HEK293 (cell line): ENCODE measurements around the gene SYNPR.

Experiments
- CTCF ChIA-PET: fragments of 350-600 bp; formaldehyde crosslinking; extraction: SDS; loops from one replicate; lab custom pipeline; 2021; ENCODE audit warnings: antibody characterized with exemption; lab: Yijun Ruan, JAX
- POLR2A ChIA-PET: fragments of 300-600 bp; formaldehyde crosslinking; extraction: SDS; loops from one replicate; lab custom pipeline; 2020; ENCODE audit warnings: antibody characterized with exemption, inconsistent platforms; lab: Yijun Ruan, JAX
- H3K27ac ChIP-seq: fragments of 200-500 bp; sonication (Bioruptor generic); 2 replicates; pipeline ENCODE4 v1.5.1; 2014; ENCODE audit warnings: low read depth, low read length, control low read depth, inconsistent platforms; ENCODE audit errors: extremely low read depth
- H3K36me3 ChIP-seq, 2 experiments: fragments of 200-500 bp in 1 of 2; sonication (Bioruptor generic) in 1 of 2; 1 replicate in 1 of 2; 2 replicates in 1 of 2; pipeline ENCODE4 v1.5.1; 2014 to 2017; ENCODE audit warnings: inconsistent platforms in 2 of 2, low read length in 2 of 2; ENCODE audit not compliant: control insufficient read depth in 2 of 2, insufficient read depth in 1 of 2
- H3K4me1 ChIP-seq: fragments of 200-500 bp; sonication (Bioruptor generic); 2 replicates; pipeline ENCODE4 v1.5.1; 2014; ENCODE audit warnings: mild to moderate bottlenecking, low read length, inconsistent platforms; ENCODE audit not compliant: control insufficient read depth, insufficient read depth
- H3K4me3 ChIP-seq: 2 replicates; pipeline ENCODE4 v1.5.1; 2011; ENCODE audit warnings: low read depth, mild to moderate bottlenecking, control low read depth, low read length, moderate library complexity
- H3K9me3 ChIP-seq: fragments of 200-500 bp; sonication (Bioruptor generic); 2 replicates; pipeline ENCODE4 v1.5.1; 2014; ENCODE audit warnings: low read depth, low read length, inconsistent platforms; ENCODE audit not compliant: control insufficient read depth, insufficient read depth
- CTCF ChIP-seq: fragments of 450-650 bp; formaldehyde crosslinking; IDR thresholded peaks from 2 replicates; pipeline ENCODE4 v1.5.1; 2016; ENCODE audit warnings: missing biosample characterization, missing genetic modification characterization
- GLI4 ChIP-seq: fragments of 450-650 bp; formaldehyde crosslinking; IDR thresholded peaks from 2 replicates; pipeline ENCODE4 v1.5.1; 2016; ENCODE audit warnings: missing biosample characterization, missing genetic modification characterization
- IKZF3 ChIP-seq: fragments of 450-650 bp; IDR thresholded peaks from 2 replicates; pipeline ENCODE4 v1.5.0; 2018; ENCODE audit warnings: missing biosample characterization, mild to moderate bottlenecking, missing genetic modification characterization, moderate library complexity
- KLF1 ChIP-seq: fragments of 450-650 bp; formaldehyde crosslinking; IDR thresholded peaks from 2 replicates; pipeline ENCODE4 v1.5.1; 2016; ENCODE audit warnings: missing biosample characterization, missing genetic modification characterization
- ZBTB17 ChIP-seq: fragments of 450-650 bp; formaldehyde crosslinking; IDR thresholded peaks from 2 replicates; pipeline ENCODE4 v1.5.1; 2016; ENCODE audit warnings: missing biosample characterization, missing genetic modification characterization
- ZBTB44 ChIP-seq: fragments of 450-650 bp; IDR thresholded peaks from 2 replicates; pipeline ENCODE4 v1.5.1; 2018; ENCODE audit warnings: missing biosample characterization, mild to moderate bottlenecking, missing genetic modification characterization
- ZIC2 ChIP-seq: fragments of 450-650 bp; formaldehyde crosslinking; IDR thresholded peaks from 2 replicates; pipeline ENCODE4 v1.5.1; 2016; ENCODE audit warnings: missing biosample characterization, missing genetic modification characterization
- ZNF121 ChIP-seq: fragments of 450-650 bp; formaldehyde crosslinking; IDR thresholded peaks from 2 replicates; pipeline ENCODE4 v1.5.1; 2016; ENCODE audit warnings: missing biosample characterization, missing genetic modification characterization
- ZNF18 ChIP-seq: fragments of 450-650 bp; formaldehyde crosslinking; IDR thresholded peaks from 2 replicates; pipeline ENCODE4 v1.5.1; 2016; ENCODE audit warnings: missing biosample characterization, missing genetic modification characterization
- ZNF184 ChIP-seq: fragments of 450-650 bp; IDR thresholded peaks from 2 replicates; pipeline ENCODE4 v1.5.1; 2018; ENCODE audit warnings: missing biosample characterization, mild to moderate bottlenecking, missing genetic modification characterization
- ZNF2 ChIP-seq: fragments of 450-650 bp; formaldehyde crosslinking; IDR thresholded peaks from 2 replicates; pipeline ENCODE4 v1.5.1; 2016; ENCODE audit warnings: missing biosample characterization, missing genetic modification characterization
- ZNF214 ChIP-seq: fragments of 450-650 bp; formaldehyde crosslinking; IDR thresholded peaks from 2 replicates; pipeline ENCODE4 v1.5.1; 2017; ENCODE audit warnings: missing biosample characterization, mild to moderate bottlenecking, missing genetic modification characterization, borderline replicate concordance
- ZNF280D ChIP-seq: fragments of 450-650 bp; formaldehyde crosslinking; IDR thresholded peaks from 2 replicates; pipeline ENCODE4 v1.5.1; 2016; ENCODE audit warnings: missing biosample characterization, missing genetic modification characterization
- ZNF362 ChIP-seq: fragments of 450-650 bp; formaldehyde crosslinking; IDR thresholded peaks from 2 replicates; pipeline ENCODE4 v1.5.1; 2016; ENCODE audit warnings: missing biosample characterization, missing genetic modification characterization
- ZNF37A ChIP-seq: fragments of 450-650 bp; IDR thresholded peaks from 2 replicates; pipeline ENCODE4 v1.5.1; 2018; ENCODE audit warnings: missing biosample characterization, missing genetic modification characterization
- ZNF426 ChIP-seq: fragments of 450-650 bp; formaldehyde crosslinking; IDR thresholded peaks from 2 replicates; pipeline ENCODE4 v1.5.1; 2017; ENCODE audit warnings: missing biosample characterization, missing genetic modification characterization, mild to moderate bottlenecking, inconsistent platforms, moderate library complexity
- ZNF530 ChIP-seq: fragments of 450-650 bp; formaldehyde crosslinking; IDR thresholded peaks from 2 replicates; pipeline ENCODE4 v1.5.1; 2016; ENCODE audit warnings: low read depth, missing biosample characterization, missing genetic modification characterization
- ZNF580 ChIP-seq: fragments of 450-650 bp; formaldehyde crosslinking; IDR thresholded peaks from 2 replicates; pipeline ENCODE4 v1.5.1; 2016; ENCODE audit warnings: missing biosample characterization, missing genetic modification characterization
- ZNF639 ChIP-seq: fragments of 450-650 bp; formaldehyde crosslinking; IDR thresholded peaks from 2 replicates; pipeline ENCODE4 v1.5.1; 2016; ENCODE audit warnings: missing biosample characterization, missing genetic modification characterization
- ZNF677 ChIP-seq: fragments of 450-650 bp; IDR thresholded peaks from 2 replicates; pipeline ENCODE4 v1.5.0; 2018; ENCODE audit warnings: missing biosample characterization, mild to moderate bottlenecking, missing genetic modification characterization, moderate library complexity
- ZNF707 ChIP-seq: fragments of 450-650 bp; formaldehyde crosslinking; IDR thresholded peaks from 2 replicates; pipeline ENCODE4 v1.5.1; 2016; ENCODE audit warnings: missing biosample characterization, missing genetic modification characterization
- ZNF837 ChIP-seq: fragments of 450-650 bp; formaldehyde crosslinking; IDR thresholded peaks from 2 replicates; pipeline ENCODE4 v1.5.1; 2016; ENCODE audit warnings: missing biosample characterization, missing genetic modification characterization
- ZNF843 ChIP-seq: fragments of 450-650 bp; formaldehyde crosslinking; IDR thresholded peaks from 2 replicates; pipeline ENCODE4 v1.5.1; 2016; ENCODE audit warnings: missing biosample characterization, missing genetic modification characterization
- ZSCAN18 ChIP-seq: fragments of 450-650 bp; formaldehyde crosslinking; IDR thresholded peaks from 2 replicates; pipeline ENCODE4 v1.5.1; 2016; ENCODE audit warnings: missing biosample characterization, missing genetic modification characterization

Gene SYNPR

GRCh38 chr3:63492464-63492863 lies 214.4 kb downstream of the SYNPR start:
- ChIA-PET CTCF (no interaction called here), POLR2A (no interaction called here)
- H3K4me3 ChIP-seq, result no peak overlapping the region
- no peaks in the 10 kb centered on the region for H3K36me3 ChIP-seq
- H3K4me1 ChIP-seq, result no peaks in the 10 kb centered on the region
- no peaks in the 10 kb centered on the region for H3K9me3 ChIP-seq
- TF ChIP-seq ZNF837 (tag by site-specific recombination) (no peak), CTCF (tag by site-specific recombination) (no peak), ZNF121 (no peak), ZNF677 (tag by site-specific recombination) (no peak), ZNF530 (tag by site-specific recombination) (no peak), ZBTB44 (tag by site-specific recombination) (no peak), KLF1 (no peak), ZIC2 (tag by site-specific recombination) (no peak), ZNF214 (tag by site-specific recombination) (no peak), ZNF280D (tag by site-specific recombination) (no peak), ZBTB17 (no peak), ZNF184 (tag by site-specific recombination) (no peak), ZNF37A (tag by site-specific recombination) (no peak), ZNF843 (no peak), GLI4 (tag by site-specific recombination) (no peak), ZNF426 (no peak), IKZF3 (tag by site-specific recombination) (no peak)
- H3K27ac ChIP-seq, result no peak overlapping the region

- ChIA-PET POLR2A (no interaction called here), CTCF (no interaction called here)
- H3K36me3 ChIP-seq, result no peaks in the 10 kb centered on the region
- H3K9me3 ChIP-seq, result no peaks in the 10 kb centered on the region
- H3K4me3 ChIP-seq, result no peak overlapping the region
- H3K4me1 ChIP-seq, result no peaks in the 10 kb centered on the region
- H3K27ac ChIP-seq, result no peak overlapping the region
- no peak for TF ChIP-seq ZNF707 (tag by site-specific recombination)
- no peak for TF ChIP-seq ZNF580
- no peak for TF ChIP-seq ZNF18
- TF ChIP-seq ZSCAN18 (tag by site-specific recombination), result no peak
- TF ChIP-seq ZNF362 (tag by site-specific recombination), result no peak
- no peak for TF ChIP-seq ZNF639
- no peak for TF ChIP-seq ZNF2 (tag by site-specific recombination)
Observed at GRCh38 chr3:63493101-63493500, 215.0 kb downstream of the SYNPR start.
